EH (cell line): ENCODE measurements around the gene KRTAP29-1.
"Not testable (repeated sequence)": the region's sequence is repeated elsewhere in the genome, so short reads cannot be mapped to it uniquely, and the experiment has no call there.

ENCODE experiments used
- DNase-seq: peaks from one replicate; pipeline ENCODE4 v3.0.0-alpha.2; 2015; ENCODE audit warnings: low read depth

The KRTAP29-1 gene

DNA sequence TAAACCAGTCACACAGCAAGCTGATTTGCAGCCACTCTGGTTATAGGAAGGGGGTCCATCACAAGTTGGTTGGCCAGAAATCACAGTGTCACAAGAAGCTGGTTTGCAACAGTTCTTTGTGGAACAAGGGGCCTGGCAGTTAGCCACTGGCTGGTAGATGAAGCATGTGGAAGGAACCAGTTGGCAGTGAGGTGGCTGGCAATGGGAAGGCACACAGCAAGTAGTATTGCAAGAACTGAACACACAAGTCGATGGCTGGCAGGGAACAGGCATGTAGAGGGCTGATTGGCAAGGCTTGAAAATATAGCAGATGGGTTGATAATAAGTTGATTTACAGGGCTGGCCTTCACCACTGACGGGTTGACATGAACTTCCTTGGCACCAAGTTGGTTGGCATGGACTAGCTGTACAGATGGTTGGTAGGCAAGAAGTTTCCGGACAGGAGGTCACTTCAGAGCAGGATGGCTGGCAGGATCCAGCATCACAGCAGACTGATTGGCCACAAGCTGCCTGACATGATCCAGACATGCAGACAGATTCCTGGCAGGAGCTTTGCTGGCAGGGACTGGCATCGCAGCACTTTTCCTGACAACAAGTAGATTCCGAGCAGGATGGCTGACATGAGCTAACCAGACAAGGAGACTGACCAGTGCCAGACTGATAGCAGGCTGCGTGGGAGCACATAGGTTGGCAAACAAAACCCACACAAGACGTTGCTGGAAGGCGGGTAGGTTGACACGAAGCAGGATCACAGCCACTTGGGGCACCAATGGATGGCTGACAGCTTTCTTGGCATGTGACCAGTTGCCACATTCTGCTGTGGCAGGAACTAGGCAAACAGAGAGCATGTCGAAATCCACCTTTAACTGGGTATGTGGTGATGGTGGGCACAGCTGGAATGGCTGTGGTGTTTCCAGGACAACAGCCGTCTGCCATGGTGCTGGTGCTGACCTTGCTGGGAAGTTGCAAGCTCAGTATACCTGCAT lies at the start of gene KRTAP29-1:
KRTAP29-1 (minus strand) TSS at position 936 of the 986 bp plus-strand sequence; CDS start at position 936, 0 bp downstream.
- no peak for DNase-seq

GRCh38 chr17:41351177-41351576 lies 48.5 kb upstream of the KRTAP29-1 start:
- no peak for DNase-seq

- DNase-seq, result not testable (repeated sequence)
These were observed 47.8 kb upstream of the KRTAP29-1 start, which contains the start of gene KRT33A for GRCh38 chr17:41350381-41350878. Gene KRT33A, minus strand, starts transcription at chr17:41350828. Its CDS starts 61 bp downstream, at chr17:41350767.

GRCh38 chr17:41347869-41348760 lies 45.5 kb upstream of the KRTAP29-1 start:
- DNase-seq, result no peak

- DNase-seq, result not testable (repeated sequence)
These were observed 43.8 kb upstream of the KRTAP29-1 start for GRCh38 chr17:41346421-41346820.

GRCh38 chr17:41345992-41346391 lies 43.3 kb upstream of the KRTAP29-1 start:
- no peak for DNase-seq

- DNase-seq, result no peak
These were observed 40.4 kb upstream of the KRTAP29-1 start for GRCh38 chr17:41343029-41343428.

DNA sequence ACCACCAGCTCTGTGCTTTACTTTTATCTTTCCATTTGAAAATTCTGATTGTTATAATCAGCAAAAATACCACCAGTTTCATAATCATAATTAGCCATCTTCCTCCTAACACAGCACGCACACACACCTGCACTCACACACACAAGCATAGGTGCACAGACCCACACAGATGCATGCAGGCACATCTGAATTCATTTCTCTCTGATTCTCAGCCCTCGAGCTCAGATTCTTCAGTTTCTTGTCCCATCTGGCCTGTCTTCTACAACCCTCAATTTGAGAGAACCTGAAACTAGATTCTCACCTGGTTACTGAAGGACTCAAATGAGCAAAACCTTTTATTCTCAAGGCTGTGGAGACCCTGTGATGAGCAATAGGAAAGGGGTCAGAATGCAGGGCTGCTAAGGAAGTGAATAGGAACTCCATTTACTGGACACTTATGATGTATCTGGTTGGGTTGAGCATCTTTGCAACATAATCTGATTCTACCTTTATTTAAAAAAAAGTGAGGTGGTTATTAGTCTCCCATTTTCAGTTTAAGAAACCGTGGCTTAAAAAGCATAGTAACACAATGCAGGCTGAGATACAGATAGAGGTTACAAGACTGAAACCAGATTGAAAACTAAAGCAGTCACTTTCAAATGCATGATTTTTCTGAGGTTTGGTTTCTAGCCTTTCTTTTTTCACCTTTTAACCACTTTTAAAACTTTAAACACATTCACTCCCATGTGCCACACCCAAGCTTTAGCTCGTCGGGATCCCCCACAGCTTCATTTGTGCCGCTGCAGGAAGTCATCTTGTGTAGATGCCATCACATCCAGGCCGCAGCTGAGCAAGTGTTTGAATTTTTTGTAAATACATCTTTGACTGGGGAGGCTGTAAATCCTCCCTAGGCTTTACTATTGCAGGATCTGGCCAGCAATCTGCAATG lies 38.5 kb upstream of the KRTAP29-1 start:
- no peak for DNase-seq

- DNase-seq, result no peak
These were observed 37.8 kb upstream of the KRTAP29-1 start for GRCh38 chr17:41340494-41340893.

GRCh38 chr17:41339571-41340172 lies 37.0 kb upstream of the KRTAP29-1 start:
- DNase-seq, result no peak

DNA sequence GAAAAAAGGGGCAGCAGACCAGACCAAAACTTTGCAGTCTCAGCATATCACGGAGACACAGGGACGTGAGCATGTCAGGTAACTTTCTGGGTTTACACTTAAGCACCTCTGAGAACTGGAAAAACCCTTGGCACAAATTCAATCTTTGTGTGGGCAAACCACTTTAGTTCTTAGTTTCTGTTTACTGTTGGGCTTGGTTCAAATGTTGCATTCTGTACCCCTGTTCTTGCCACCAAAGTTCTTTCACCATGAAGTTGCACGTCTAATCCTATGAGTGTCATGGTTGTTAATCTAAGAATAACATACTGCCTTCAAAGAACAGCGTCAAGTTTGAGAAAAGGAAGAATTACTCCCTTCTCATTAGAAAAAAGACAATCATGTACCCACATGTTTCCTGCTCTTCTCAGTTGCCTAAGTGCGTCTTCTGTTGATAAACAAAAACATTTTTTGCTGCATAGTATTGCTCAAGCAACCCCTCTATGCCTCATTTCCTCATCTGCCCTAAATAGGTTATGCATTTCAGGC lies 36.4 kb upstream of the KRTAP29-1 start:
- peak; percentile 22 for DNase-seq

GRCh38 chr17:41335747-41336146 lies 33.1 kb upstream of the KRTAP29-1 start:
- DNase-seq, result no peak

DNA sequence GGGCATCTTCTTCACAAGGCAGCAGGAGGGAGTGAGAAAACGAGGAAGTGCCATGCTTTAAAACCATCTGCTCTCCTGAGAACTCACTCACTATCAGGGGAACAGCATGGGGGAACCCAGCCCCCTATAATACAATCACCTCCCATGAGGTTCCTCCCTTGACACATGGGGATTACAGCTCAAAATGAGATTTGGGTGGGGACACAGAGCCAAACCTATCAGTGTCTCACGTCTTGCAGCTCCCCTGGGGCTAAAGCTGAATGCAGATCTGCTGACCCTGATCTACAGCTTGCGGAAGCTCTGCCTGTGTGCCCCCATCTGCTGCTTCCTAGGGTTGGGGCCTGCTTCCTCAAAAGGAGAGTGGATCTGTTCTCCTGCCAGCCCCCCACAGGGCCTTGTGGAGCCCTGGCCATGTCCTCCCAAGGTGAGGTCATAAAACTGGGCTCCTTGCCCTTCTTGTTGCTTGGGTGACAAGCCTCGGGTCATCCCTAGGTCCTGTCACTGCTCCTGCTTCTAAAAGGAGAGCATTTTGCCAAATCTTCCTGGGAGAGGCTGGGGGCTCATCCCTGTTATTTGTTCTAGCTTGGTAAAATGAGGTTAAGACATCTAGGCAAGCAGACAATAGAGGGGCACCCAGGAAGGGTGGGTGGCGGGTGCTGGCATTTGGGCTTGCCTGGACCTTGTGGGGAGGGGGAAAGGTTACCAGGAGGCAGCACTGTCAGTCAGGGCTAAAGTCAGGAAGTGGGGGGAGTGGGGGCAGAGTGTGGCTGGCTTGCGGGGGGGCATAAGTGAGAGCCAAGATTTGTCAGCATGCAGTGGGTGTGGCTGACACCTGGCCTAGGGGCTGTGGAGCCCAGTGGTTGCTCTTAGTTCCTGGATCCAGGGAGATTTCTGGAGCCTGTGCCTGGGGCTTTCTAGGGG lies 32.0 kb upstream of the KRTAP29-1 start:
- no peak for DNase-seq

GRCh38 chr17:41333836-41334235 lies 31.2 kb upstream of the KRTAP29-1 start:
- DNase-seq, result no peak

GRCh38 chr17:41333098-41333497 lies 30.4 kb upstream of the KRTAP29-1 start:
- no peak for DNase-seq

GRCh38 chr17:41332239-41332638 lies 29.6 kb upstream of the KRTAP29-1 start:
- no peak for DNase-seq

DNA sequence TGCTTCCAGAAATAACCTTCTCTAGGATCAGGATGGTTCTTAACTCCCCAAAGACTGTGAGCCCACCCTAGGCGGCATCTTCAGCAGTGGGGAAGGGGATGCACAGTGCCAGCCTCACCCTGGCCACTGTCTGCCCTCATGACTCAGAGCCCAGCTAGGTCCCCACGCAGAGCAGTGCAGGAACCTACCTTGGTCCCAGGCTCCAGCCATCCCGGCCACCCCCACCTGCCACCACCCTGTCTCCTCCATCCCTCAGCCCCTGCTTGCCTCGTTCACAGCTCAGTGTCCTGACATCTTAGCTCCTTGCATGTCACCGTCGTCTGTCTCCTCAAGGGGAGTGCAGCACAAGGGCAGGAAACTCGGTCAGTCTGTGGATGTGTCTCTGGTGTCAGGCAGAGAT lies 29.0 kb upstream of the KRTAP29-1 start:
- DNase-seq, result no peak

- DNase-seq, result peak; percentile 75
These were observed 26.8 kb upstream of the KRTAP29-1 start for GRCh38 chr17:41329279-41329948.

- no peak for DNase-seq
These were observed 25.6 kb upstream of the KRTAP29-1 start for GRCh38 chr17:41328207-41328606.
